Activated T-cell treated with anti-CD3 and anti-CD28 coated beads for 48 hours (primary cell): ENCODE results near the gene UBE2E2.

ENCODE experiments used
- DNase-seq: peaks from one replicate; pipeline ENCODE4 v3.0.0-alpha.2; 2020; ENCODE audit warnings: low read depth

UBE2E2 gene

GRCh38 chr3:23442598-23443383 is 239.7 kb downstream of the UBE2E2 start:
- DNase-seq, result no peak

GRCh38 chr3:23444386-23444785 is 241.3 kb downstream of the UBE2E2 start:
- DNase-seq, result no peak

- no peak for DNase-seq
These were observed 243.2 kb downstream of the UBE2E2 start for GRCh38 chr3:23446301-23446700.

- DNase-seq, result no peak
These were observed 245.9 kb downstream of the UBE2E2 start for GRCh38 chr3:23448998-23449537.

GRCh38 chr3:23450051-23450450 is 246.9 kb downstream of the UBE2E2 start:
- no peak for DNase-seq

GRCh38 chr3:23450806-23451205 is 247.7 kb downstream of the UBE2E2 start:
- DNase-seq, result no peak

- DNase-seq, result no peak
These were observed 249.3 kb downstream of the UBE2E2 start for GRCh38 chr3:23452408-23452807.

GRCh38 chr3:23455084-23455483 is 252.0 kb downstream of the UBE2E2 start:
- no peak for DNase-seq

- DNase-seq, result no peak
These were observed 252.6 kb downstream of the UBE2E2 start for GRCh38 chr3:23455775-23456174.

- no peak for DNase-seq
These were observed 254.6 kb downstream of the UBE2E2 start for GRCh38 chr3:23457697-23458096.

GRCh38 chr3:23459465-23459864 is 256.3 kb downstream of the UBE2E2 start:
- DNase-seq, result no peak

- no peak for DNase-seq
These were observed 256.9 kb downstream of the UBE2E2 start for GRCh38 chr3:23459889-23460546.

GRCh38 chr3:23461069-23461468 is 257.9 kb downstream of the UBE2E2 start:
- DNase-seq, result no peak

- DNase-seq, result no peak
These were observed 260.7 kb downstream of the UBE2E2 start for GRCh38 chr3:23463791-23464190.

GRCh38 chr3:23465569-23465968 is 262.4 kb downstream of the UBE2E2 start:
- DNase-seq, result no peak

- DNase-seq, result no peak
These were observed 265.1 kb downstream of the UBE2E2 start for GRCh38 chr3:23468203-23468602.

- DNase-seq, result no peak
These were observed 271.6 kb downstream of the UBE2E2 start for GRCh38 chr3:23474580-23475357.

- no peak for DNase-seq
These were observed 272.3 kb downstream of the UBE2E2 start for GRCh38 chr3:23475446-23475845.

- DNase-seq, result no peak
These were observed 275.9 kb downstream of the UBE2E2 start for GRCh38 chr3:23479026-23479425.

- DNase-seq, result no peak
These were observed 276.6 kb downstream of the UBE2E2 start for GRCh38 chr3:23479615-23480328.

GRCh38 chr3:23480329-23480714 is 277.2 kb downstream of the UBE2E2 start:
- no peak for DNase-seq
